Activated T-helper 2 cell treated with anti-CD3 and anti-CD28 coated beads, Interferon-gamma antibody, Interleukin-2, Interleukin-4, amounts not matched to agents 10 μg/mL and 5 μg/mL and 100 μg/mL, durations not matched to agents 14 hours and 24 hours and 36 hours (primary cell): ENCODE data around the gene CEP95. TPM values are rescaled to one million over a fixed set of nuclear protein-coding genes. Genes with fewer than 3 reads are reported as not detected.
A peak's percentile ranks its signal among the peaks of the same experiment; 100 is the strongest.
"Not testable (repeated sequence)": the region's sequence is repeated elsewhere in the genome, so short reads cannot be mapped to it uniquely, and the experiment has no call there.

ENCODE experiments used
- DNase-seq: peaks from one replicate; pipeline ENCODE4 v3.0.0; 2021; ENCODE audit warnings: low spot score
- H3K27ac Mint-ChIP-seq: one replicate; pipeline ENCODE4 v1.8.0; 2021; ENCODE audit warnings: mixed read lengths
- H3K27me3 Mint-ChIP-seq: one replicate; pipeline ENCODE4 v1.8.0; 2021; ENCODE audit warnings: low read depth, mixed read lengths
- H3K36me3 Mint-ChIP-seq: one replicate; pipeline ENCODE4 v1.8.0; 2021; ENCODE audit warnings: low read depth, mixed read lengths
- H3K4me1 Mint-ChIP-seq: one replicate; pipeline ENCODE4 v1.8.0; 2021; ENCODE audit warnings: low read depth, mixed read lengths
- H3K4me3 Mint-ChIP-seq: one replicate; pipeline ENCODE4 v1.8.0; 2021; ENCODE audit warnings: low read depth, mild to moderate bottlenecking, moderate library complexity, mixed read lengths
- H3K9me3 Mint-ChIP-seq: one replicate; pipeline ENCODE4 v1.8.0; 2021; ENCODE audit warnings: mixed read lengths
- intact Hi-C: fragments of 100-400 bp; cut with micrococcal nuclease; formaldehyde crosslinking; loops from one replicate; pipeline ENCODE4 v1.15.1; 2023
- total RNA-seq: library from RNA; stranded (reverse); gene quantifications from 2 replicates; pipeline ENCODE4 v1.2.3, GENCODE V29; 2022

Gene CEP95
- total RNA-seq, 1 donor from 2014 or later: 45.2 TPM

DNA sequence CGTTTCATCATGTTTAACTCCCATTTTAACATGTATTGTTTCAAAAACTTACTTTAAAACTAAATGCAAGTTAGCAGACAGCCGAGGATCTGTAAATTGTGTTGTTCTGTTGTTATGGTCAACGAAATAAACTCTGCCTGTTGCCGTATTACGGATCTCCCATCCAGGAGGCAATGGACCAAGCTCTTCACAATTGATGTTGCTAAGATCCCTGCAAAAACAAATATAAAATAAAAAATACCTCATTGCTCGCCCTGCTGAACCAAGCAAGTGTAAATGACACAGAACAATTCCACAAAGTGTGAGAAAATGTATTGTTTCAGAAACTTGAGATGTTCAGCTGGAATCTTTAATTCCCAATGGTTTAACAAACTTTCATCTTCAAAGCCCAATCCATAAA, 65.0 kb downstream of the CEP95 start:
- H3K4me3 Mint-ChIP-seq: no peak overlapping the region
- intact Hi-C loops: loop anchor here (2.0 kb wide), 2 partner anchors 27 to 65 kb away; partner anchors contain the start of genes CEP95 and DDX5
- H3K9me3 Mint-ChIP-seq: peaks cover 2% of the 10 kb centered on the region
- H3K27ac Mint-ChIP-seq: no peak overlapping the region
- H3K4me1 Mint-ChIP-seq: peaks cover 11% of the 10 kb centered on the region
- H3K36me3 Mint-ChIP-seq: peaks cover 31% of the 10 kb centered on the region
- no peak for DNase-seq
- no peaks in the 10 kb centered on the region for H3K27me3 Mint-ChIP-seq

DNA sequence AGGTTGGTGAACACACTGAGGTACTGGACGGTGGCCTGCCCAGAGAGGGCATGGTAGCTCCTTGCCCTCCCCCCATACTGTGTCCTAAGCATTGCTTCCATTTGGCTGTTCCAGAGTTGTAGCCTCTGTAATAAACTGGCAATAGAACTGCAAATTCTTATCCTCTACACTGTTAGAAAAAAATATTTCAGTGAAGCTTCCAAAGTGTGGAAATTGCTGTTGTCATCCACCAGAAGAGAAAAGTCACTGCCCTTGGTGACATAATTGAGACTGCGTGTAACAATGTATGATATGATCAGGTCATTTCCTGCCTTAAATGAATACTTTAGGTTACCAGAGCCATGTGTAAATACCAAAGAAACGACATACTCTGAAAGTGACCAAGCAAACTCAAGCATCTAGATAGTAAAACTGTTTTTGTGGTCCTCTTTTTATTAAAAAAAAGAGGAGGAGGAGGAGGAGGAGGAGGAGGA, 65.9 kb downstream of the CEP95 start:
- no peak for DNase-seq
- Mint-ChIP-seq H3K27me3 (no peaks in the 10 kb centered on the region), H3K4me1 (peaks cover 11% of the 10 kb centered on the region), H3K27ac (peak overlapping the region; percentile 87), H3K36me3 (peaks cover 30% of the 10 kb centered on the region), H3K4me3 (peak overlapping the region; percentile 42), H3K9me3 (peaks cover 6% of the 10 kb centered on the region)
- intact Hi-C loops: loop anchor here (1.0 to 2.0 kb wide), 4 partner anchors 9 to 66 kb away; partner anchors contain the start of genes CEP95 and DDX5

DNA sequence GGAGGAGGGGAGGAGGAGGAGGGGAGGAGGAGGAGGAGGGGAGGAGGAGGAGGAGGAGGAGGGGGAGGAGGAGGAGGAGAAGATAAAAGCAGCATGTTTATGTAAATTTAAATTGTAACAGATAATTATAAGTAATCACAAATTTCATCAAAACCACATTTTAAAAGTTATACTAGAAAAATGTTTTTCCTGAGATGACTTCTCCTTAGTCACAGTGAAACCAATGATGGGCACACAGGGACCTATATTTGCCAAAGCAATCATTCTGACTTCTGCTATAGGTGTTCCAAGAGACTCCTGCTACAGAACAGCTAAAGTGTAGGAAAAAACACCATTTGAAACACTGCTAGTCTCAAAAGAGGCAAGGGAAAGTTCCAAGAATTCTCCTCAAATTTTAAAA, 66.4 kb downstream of the CEP95 start:
- peaks cover 11% of the 10 kb centered on the region for H3K4me1 Mint-ChIP-seq
- peaks cover 32% of the 10 kb centered on the region for H3K36me3 Mint-ChIP-seq
- H3K9me3 Mint-ChIP-seq: peaks cover 6% of the 10 kb centered on the region
- no peaks in the 10 kb centered on the region for H3K27me3 Mint-ChIP-seq
- peak overlapping the region; percentile 39 for H3K4me3 Mint-ChIP-seq
- intact Hi-C loops: loop anchor here (1.0 to 2.0 kb wide), 4 partner anchors 8 to 66 kb away; partner anchors contain the start of genes CEP95 and DDX5
- no peak for DNase-seq
- H3K27ac Mint-ChIP-seq: peak overlapping the region; percentile 72

GRCh38 chr17:64574646-64575045, 67.9 kb downstream of the CEP95 start:
- Mint-ChIP-seq H3K9me3 (peaks cover 6% of the 10 kb centered on the region), H3K4me1 (peaks cover 15% of the 10 kb centered on the region), H3K27ac (no peak overlapping the region)

GRCh38 chr17:64575431-64575830, 68.7 kb downstream of the CEP95 start:
- Mint-ChIP-seq H3K9me3 (peaks cover 6% of the 10 kb centered on the region), H3K4me3 (no peak overlapping the region), H3K27ac (no peak overlapping the region), H3K36me3 (peaks cover 36% of the 10 kb centered on the region), H3K4me1 (peaks cover 20% of the 10 kb centered on the region), H3K27me3 (no peaks in the 10 kb centered on the region)
- intact Hi-C loops: no loop called here
- DNase-seq: no peak

More at GRCh38 chr17:64574646-64575045, 67.9 kb downstream of the CEP95 start:
- H3K4me3 Mint-ChIP-seq: no peak overlapping the region
- no peaks in the 10 kb centered on the region for H3K27me3 Mint-ChIP-seq
- intact Hi-C loops: no loop called here
- DNase-seq: no peak
- peaks cover 32% of the 10 kb centered on the region for H3K36me3 Mint-ChIP-seq

DNA sequence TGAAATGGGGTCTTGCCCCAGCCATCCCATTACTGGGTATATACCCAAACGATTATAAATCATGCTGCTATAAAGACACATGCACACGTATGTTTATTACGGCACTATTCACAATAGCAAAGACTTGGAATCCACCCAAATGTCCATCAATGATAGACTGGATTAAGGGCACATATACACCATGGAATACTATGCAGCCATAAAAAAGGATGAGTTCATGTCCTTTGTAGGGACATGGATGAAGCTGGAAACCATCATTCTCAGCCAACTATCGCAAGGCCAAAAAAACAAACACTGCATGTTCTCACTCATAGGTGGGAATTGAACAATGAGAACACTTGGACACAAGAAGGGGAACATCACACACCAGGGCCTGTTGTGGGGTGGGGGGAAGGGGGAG, 70.2 kb downstream of the CEP95 start:
- intact Hi-C loops, DNase-seq, H3K9me3 Mint-ChIP-seq, H3K4me3 Mint-ChIP-seq, H3K27ac Mint-ChIP-seq, H3K27me3 Mint-ChIP-seq: not testable (repeated sequence)
- H3K36me3 Mint-ChIP-seq: peaks cover 36% of the 10 kb centered on the region
- peaks cover 30% of the 10 kb centered on the region for H3K4me1 Mint-ChIP-seq

DNA sequence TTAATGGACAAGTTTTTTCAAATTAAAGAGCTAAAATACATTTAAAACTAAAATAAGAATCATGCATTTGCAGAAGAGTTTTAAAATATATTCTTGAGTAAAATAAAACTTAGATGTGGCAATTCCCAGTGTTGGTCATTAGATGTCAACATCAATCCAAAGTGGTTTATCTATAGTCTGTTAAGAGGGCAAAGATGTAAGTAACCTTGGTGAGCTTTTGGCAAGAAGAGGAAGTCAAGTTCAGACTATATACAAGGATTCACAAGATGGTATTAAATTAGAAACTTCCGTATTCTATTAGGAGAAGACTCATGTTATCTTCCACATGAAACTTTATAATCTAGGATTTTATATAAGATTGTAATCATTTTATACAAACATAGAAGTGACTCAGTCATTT, 73.1 kb downstream of the CEP95 start:
- peaks cover 44% of the 10 kb centered on the region for H3K36me3 Mint-ChIP-seq
- H3K4me3 Mint-ChIP-seq: no peak overlapping the region
- intact Hi-C loops: loop anchor here (2.0 kb wide), 1 partner anchor 29 kb away; no protein-coding TSS in a partner anchor
- peaks cover 19% of the 10 kb centered on the region for H3K4me1 Mint-ChIP-seq
- H3K9me3 Mint-ChIP-seq: peaks cover 6% of the 10 kb centered on the region
- H3K27ac Mint-ChIP-seq: peak overlapping the region; percentile 33
- H3K27me3 Mint-ChIP-seq: no peaks in the 10 kb centered on the region
- no peak for DNase-seq

- Mint-ChIP-seq H3K9me3 (peaks cover 6% of the 10 kb centered on the region), H3K4me3 (peak overlapping the region; percentile 42), H3K27me3 (no peaks in the 10 kb centered on the region), H3K27ac (peak overlapping the region; percentile 97), H3K4me1 (peaks cover 19% of the 10 kb centered on the region), H3K36me3 (peaks cover 44% of the 10 kb centered on the region)
- intact Hi-C loops: loop anchor here (1.0 to 2.0 kb wide), 3 partner anchors 7 to 55 kb away; no protein-coding TSS in a partner anchor
- no peak for DNase-seq
Measured at GRCh38 chr17:64580384-64581315, 73.9 kb downstream of the CEP95 start.

DNA sequence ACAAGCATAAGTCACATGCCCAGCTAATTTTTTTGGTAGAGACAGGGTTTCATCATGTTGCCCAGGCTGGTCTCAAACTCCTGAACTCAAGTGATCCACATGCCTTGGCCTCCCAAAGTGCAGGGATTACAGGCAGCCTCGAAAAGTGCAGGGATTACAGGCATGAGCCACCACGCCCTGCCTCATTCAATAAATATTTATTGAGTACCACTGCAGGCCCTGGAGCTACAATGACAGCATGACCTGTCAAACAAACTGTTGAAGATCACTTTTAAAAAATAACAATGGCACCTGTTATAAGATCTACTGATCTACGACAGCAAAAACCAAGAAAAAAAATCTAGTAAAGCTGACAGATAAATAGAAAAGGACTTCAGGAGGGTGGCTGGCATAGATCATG, 76.3 kb downstream of the CEP95 start:
- peaks cover 31% of the 10 kb centered on the region for H3K36me3 Mint-ChIP-seq
- H3K9me3 Mint-ChIP-seq: no peaks in the 10 kb centered on the region
- intact Hi-C loops: no loop called here
- H3K27ac Mint-ChIP-seq: no peak overlapping the region
- no peaks in the 10 kb centered on the region for H3K27me3 Mint-ChIP-seq
- DNase-seq: no peak
- no peak overlapping the region for H3K4me3 Mint-ChIP-seq
- H3K4me1 Mint-ChIP-seq: peaks cover 19% of the 10 kb centered on the region

GRCh38 chr17:64585146-64585545, 78.4 kb downstream of the CEP95 start:
- no peaks in the 10 kb centered on the region for H3K27me3 Mint-ChIP-seq
- peaks cover 11% of the 10 kb centered on the region for H3K4me1 Mint-ChIP-seq
- H3K36me3 Mint-ChIP-seq: peaks cover 23% of the 10 kb centered on the region
- no peaks in the 10 kb centered on the region for H3K9me3 Mint-ChIP-seq
- no peak overlapping the region for H3K27ac Mint-ChIP-seq
- intact Hi-C loops: no loop called here
- no peak for DNase-seq
- no peak overlapping the region for H3K4me3 Mint-ChIP-seq

Other genes with a start within 250 kb of the CEP95 start
- gene TEX2, start 243.7 kb upstream of the CEP95 start, total RNA-seq: 20.7 and 22.0 TPM in 2 replicates
- 9.8 and 11.1 TPM in 2 replicates for gene PECAM1, start 116.1 kb upstream of the CEP95 start, total RNA-seq
- gene MILR1, start 57.9 kb upstream of the CEP95 start, total RNA-seq: 0.16 and 0.46 TPM in 2 replicates
- 29.6 and 33.8 TPM in 2 replicates for gene POLG2, start 9.9 kb upstream of the CEP95 start, total RNA-seq
- 899 and 902 TPM in 2 replicates for gene DDX5, start 688 bp upstream of the CEP95 start, total RNA-seq
- gene SMURF2, start 155.3 kb downstream of the CEP95 start, total RNA-seq: 12.6 and 13.1 TPM in 2 replicates